ENCODE measurements around the gene ZNF324B. TPM values are rescaled to one million over a fixed set of nuclear protein-coding genes. Genes with fewer than 3 reads are reported as not detected.

The ZNF324B gene
- total and polyA plus RNA-seq, 2 of the 4 experiments (the other 2 are of a cell fraction), result 3.5 to 4.1 TPM

DNA sequence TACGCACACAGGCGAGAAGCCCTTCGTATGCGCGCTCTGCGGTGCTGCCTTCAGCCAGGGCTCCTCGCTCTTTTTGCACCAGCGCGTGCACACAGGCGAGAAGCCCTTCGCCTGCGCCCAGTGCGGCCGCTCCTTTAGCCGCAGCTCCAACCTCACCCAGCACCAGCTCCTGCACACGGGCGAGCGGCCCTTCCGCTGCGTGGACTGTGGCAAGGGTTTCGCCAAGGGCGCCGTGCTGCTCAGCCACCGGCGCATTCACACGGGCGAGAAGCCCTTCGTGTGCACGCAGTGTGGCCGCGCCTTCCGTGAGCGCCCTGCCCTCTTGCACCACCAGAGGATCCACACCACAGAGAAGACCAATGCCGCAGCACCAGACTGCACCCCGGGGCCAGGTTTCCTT lies 4.7 kb downstream of the ZNF324B start:
- Histone ChIP-seq H2BK120ac (ENCODE audit: low read depth, low read length) (no peak overlapping the region), H3K56ac (ENCODE audit: extremely low read depth, insufficient read depth, low read length) (no peak overlapping the region), H3K4ac (ENCODE audit: low read depth, low read length) (no peak overlapping the region), H3K23ac (ENCODE audit: low read depth, low read length) (no peak overlapping the region), H4K8ac (ENCODE audit: low read depth in 2 of 2, low read length in 2 of 2) (no peak overlapping the region), H2AK9ac (replicated peaks; ENCODE audit: low read depth, low read length, poor library complexity) (no peak overlapping the region), H3K36me3 (ENCODE audit: control insufficient read depth, insufficient read depth, low read length) (peaks cover 19% of the 10 kb centered on the region), H2BK5ac (ENCODE audit: low read depth, low read length, poor library complexity, severe bottlenecking) (no peak overlapping the region), H2AK5ac (ENCODE audit: low read depth, low read length) (no peak overlapping the region), H3K9ac (ENCODE audit: low read depth, low read length) (no peak overlapping the region), H2BK20ac (ENCODE audit: low read depth, low read length) (no peak overlapping the region), H3K14ac (replicated peaks; ENCODE audit: low read depth, low read length) (no peak overlapping the region), H3K4me3 (ENCODE audit: insufficient read depth, low read depth, low read length) (no peak overlapping the region), H2BK15ac (ENCODE audit: low read depth, low read length) (no peak overlapping the region), H3K18ac (ENCODE audit: low read depth, low read length) (no peak overlapping the region), H3K79me1 (ENCODE audit: low read depth in 1 of 2, low read length in 2 of 2) (peaks cover 8 to 13% of the 10 kb centered on the region in 2 experiments; a peak in 2 of 4 replicates), H3K9me1 (ENCODE audit: insufficient read depth, low read length) (peaks cover 16% of the 10 kb centered on the region; the same call in 1 of the 2 replicates), H3K4me2 (ENCODE audit: low read depth, low read length) (no peak overlapping the region), H3K27ac (ENCODE audit: insufficient read depth, low read length) (no peak overlapping the region), H2AFZ (replicated peaks; ENCODE audit: low read length, poor library complexity) (no peak overlapping the region), H3K4me1 (ENCODE audit: control insufficient read depth, insufficient read depth, low read length) (no peaks in the 10 kb centered on the region), H4K5ac (ENCODE audit: low read depth, low read length) (no peak overlapping the region), H3K9me3 (ENCODE audit: control insufficient read depth, insufficient read depth, low read length) (no peaks in the 10 kb centered on the region), H3K27me3 (ENCODE audit: control insufficient read depth, insufficient read depth, low read length) (no peaks in the 10 kb centered on the region), H4K20me1 (ENCODE audit: insufficient read depth, low read length) (no peaks in the 10 kb centered on the region), H4K91ac (ENCODE audit: insufficient read depth, low read depth, low read length) (no peak overlapping the region)
- dilution Hi-C loops (cut with HindIII; ENCODE audit: low sequenced_read_pairs, unreplicated experiment), result no loop called here
- ATAC-seq (ENCODE audit: low read depth) (no peak), DNase-seq (no peak)
- in situ Hi-C loops (cut with MboI; ENCODE audit: low sequenced_read_pairs), result no loop called here
- TF ChIP-seq MAFK (IDR thresholded peaks at IDR 0.05; ENCODE audit: low read depth, low read length), result no peak
- CTCF ChIA-PET, result no interaction called here
- BruUV-seq (replicated peaks), result no TSS peak
- 99% methylated on average over 21 of the region's 35 CpGs; no CpG with 5 or more reads in 1 of the 2 experiments for WGBS, 2 experiments (ENCODE audit: extremely low coverage in 2 of 2, insufficient read length in 1 of 2)
- intact Hi-C loops (cut with micrococcal nuclease), result no loop called here
- POLR2A ChIA-PET (ENCODE audit: unreplicated experiment), result no interaction called here
